DMS79 treated with DMSO at 0.1 percent for 48 hours (cell line): Measurements from ENCODE around the gene ZNF488.

Experiments used
- DNase-seq: peaks from one replicate; lab custom pipeline; 2025; lab: John Stamatoyannopoulos, UW

The ZNF488 gene

GRCh38 chr10:47330366-47330765, 53.7 kb downstream of the ZNF488 start:
- DNase-seq = no peak

- no peak for DNase-seq
These were observed 54.2 kb downstream of the ZNF488 start for GRCh38 chr10:47329855-47330254.

GRCh38 chr10:47326927-47327330, 57.2 kb downstream of the ZNF488 start:
- DNase-seq = no peak

GRCh38 chr10:47326306-47326926, 57.7 kb downstream of the ZNF488 start:
- no peak for DNase-seq

GRCh38 chr10:47325303-47326291, 58.5 kb downstream of the ZNF488 start:
- no peak for DNase-seq

GRCh38 chr10:47323636-47324296, 60.3 kb downstream of the ZNF488 start:
- DNase-seq = no peak

GRCh38 chr10:47323087-47323486, 61.0 kb downstream of the ZNF488 start:
- no peak for DNase-seq

GRCh38 chr10:47322300-47323061, 61.6 kb downstream of the ZNF488 start, which contains the start of gene GDF2:
Gene GDF2, plus strand, starts transcription at chr10:47322454. Its CDS starts 215 bp downstream, at chr10:47322669.
- no peak for DNase-seq

- no peak for DNase-seq
These were observed 62.4 kb downstream of the ZNF488 start for GRCh38 chr10:47321521-47322195.

GRCh38 chr10:47320812-47321211, 63.3 kb downstream of the ZNF488 start:
- no peak for DNase-seq

- DNase-seq = no peak
These were observed 64.3 kb downstream of the ZNF488 start for GRCh38 chr10:47319784-47320183.

- no peak for DNase-seq
These were observed 65.4 kb downstream of the ZNF488 start for GRCh38 chr10:47318706-47319105.

- DNase-seq = no peak
These were observed 66.8 kb downstream of the ZNF488 start for GRCh38 chr10:47317251-47317650.

GRCh38 chr10:47316131-47316530, 68.0 kb downstream of the ZNF488 start:
- no peak for DNase-seq
